ENCODE results near the gene CLRN1.

The CLRN1 gene

GRCh38 chr3:150885535-150885934, 87.0 kb downstream of the CLRN1 start:
- Histone ChIP-seq H3K36me3 (no peaks in the 10 kb centered on the region), H3K4me3 (no peak overlapping the region), H3K9ac (no peak overlapping the region), H3K4me2 (no peak overlapping the region), H3K27ac (no peak overlapping the region), H3K4me1 (no peaks in the 10 kb centered on the region), H3K9me3 (no peaks in the 10 kb centered on the region), H3K27me3 (no peaks in the 10 kb centered on the region), H4K20me1 (no peaks in the 10 kb centered on the region)
- no peak for TF ChIP-seq Cebpa-rat (IDR thresholded peaks at IDR 0.05)

GRCh38 chr3:150878996-150879575, 93.4 kb downstream of the CLRN1 start:
- H3K27ac ChIP-seq, result no peak overlapping the region
- TF ChIP-seq Cebpa-rat (IDR thresholded peaks at IDR 0.05), result no peak

GRCh38 chr3:150878290-150878689, 94.2 kb downstream of the CLRN1 start:
- no peak for TF ChIP-seq Cebpa-rat (IDR thresholded peaks at IDR 0.05)
- no peak overlapping the region for H3K27ac ChIP-seq
- no peak overlapping the region for H3K4me3 ChIP-seq
- H3K4me1 ChIP-seq, result no peaks in the 10 kb centered on the region
- no peak overlapping the region for H3K4me2 ChIP-seq
- no peaks in the 10 kb centered on the region for H3K9me3 ChIP-seq
- no peak overlapping the region for H3K9ac ChIP-seq
- H3K27me3 ChIP-seq, result no peaks in the 10 kb centered on the region
- no peaks in the 10 kb centered on the region for H3K36me3 ChIP-seq
- no peaks in the 10 kb centered on the region for H4K20me1 ChIP-seq

More at GRCh38 chr3:150878996-150879575, 93.4 kb downstream of the CLRN1 start:
- Histone ChIP-seq H3K27me3 (no peaks in the 10 kb centered on the region), H3K36me3 (no peaks in the 10 kb centered on the region), H3K4me1 (no peaks in the 10 kb centered on the region), H3K4me2 (no peak overlapping the region), H4K20me1 (no peaks in the 10 kb centered on the region), H3K4me3 (no peak overlapping the region), H3K9me3 (no peaks in the 10 kb centered on the region), H3K9ac (no peak overlapping the region)

GRCh38 chr3:150877303-150877702, 95.2 kb downstream of the CLRN1 start:
- Histone ChIP-seq H3K27me3 (no peaks in the 10 kb centered on the region), H3K4me2 (no peak overlapping the region)

GRCh38 chr3:150876611-150877265, 95.8 kb downstream of the CLRN1 start:
- no peak overlapping the region for H3K4me2 ChIP-seq
- H3K27ac ChIP-seq, result no peak overlapping the region
- no peaks in the 10 kb centered on the region for H3K9me3 ChIP-seq
- H4K20me1 ChIP-seq, result no peaks in the 10 kb centered on the region
- H3K4me1 ChIP-seq, result no peaks in the 10 kb centered on the region
- H3K9ac ChIP-seq, result no peak overlapping the region
- H3K4me3 ChIP-seq, result no peak overlapping the region
- H3K36me3 ChIP-seq, result no peaks in the 10 kb centered on the region
- TF ChIP-seq Cebpa-rat (IDR thresholded peaks at IDR 0.05), result no peak
- H3K27me3 ChIP-seq, result no peaks in the 10 kb centered on the region

More at GRCh38 chr3:150877303-150877702, 95.2 kb downstream of the CLRN1 start:
- no peaks in the 10 kb centered on the region for H4K20me1 ChIP-seq
- no peak overlapping the region for H3K9ac ChIP-seq
- H3K36me3 ChIP-seq, result no peaks in the 10 kb centered on the region
- no peak for TF ChIP-seq Cebpa-rat (IDR thresholded peaks at IDR 0.05)
- no peaks in the 10 kb centered on the region for H3K9me3 ChIP-seq
- no peak overlapping the region for H3K4me3 ChIP-seq
- H3K4me1 ChIP-seq, result no peaks in the 10 kb centered on the region
- H3K27ac ChIP-seq, result no peak overlapping the region

Data from BLaER1 (cell line).